Stimulated activated CD4-positive, alpha-beta T cell treated with anti-CD3 and anti-CD28 coated beads, Interleukin-1b, Interleukin-23, amount 100 ng/mL, for 4 hours (primary cell): ENCODE results near the gene PPP1R3E.

Experiments used
- DNase-seq, 2 donors: peaks; one replicate each; pipeline ENCODE4 v3.0.0-alpha.2; 2020; ENCODE audit warnings: low read depth in 2 of 2

The PPP1R3E gene

GRCh38 chr14:23248601-23249000 is 54.1 kb downstream of the PPP1R3E start:
- DNase-seq, result no peak
